Gastrocnemius medialis (tissue), 4 donors: ENCODE data around the gene CDKL1. TPM values are rescaled to one million over a fixed set of nuclear protein-coding genes. Genes with fewer than 3 reads are reported as not detected.

ENCODE experiments used
- ATAC-seq, 2 donors: fragments of 150-250 bp; one replicate each; pipeline ENCODE4 v1.9.1; 2016
- DNase-seq, 2 donors: peaks; one replicate each; pipeline ENCODE4 v3.0.0-alpha.2; 2019
- H3K27ac ChIP-seq, 4 donors: fragments of 200-600 bp; sonication (generic); 1 replicate in 1 of 4; 2 replicates in 3 of 4; pipeline ENCODE4 v1.5.1; 2016 to 2018; ENCODE audit warnings: mild to moderate bottlenecking in 2 of 4, moderate library complexity in 1 of 4
- H3K27me3 ChIP-seq, 3 donors: fragments of 200-600 bp; sonication (generic) in 2 of 3; 1 replicate in 1 of 3; 2 replicates in 2 of 3; pipeline versions ENCODE4 v1.5.1 to v1.6.0; 2016 to 2019; ENCODE audit warnings: mild to moderate bottlenecking in 1 of 3, moderate library complexity in 1 of 3
- H3K36me3 ChIP-seq, 2 donors: fragments of 200-600 bp; sonication (generic) in 1 of 2; one replicate each; pipeline ENCODE4 v1.5.1; 2017 to 2018
- H3K4me1 ChIP-seq, 2 donors: fragments of 200-600 bp; sonication (generic) in 1 of 2; one replicate each; pipeline ENCODE4 v1.5.1; 2016 to 2017; ENCODE audit warnings: mild to moderate bottlenecking in 2 of 2
- H3K4me3 ChIP-seq, 4 donors: fragments of 200-600 bp; sonication (generic) in 3 of 4; 1 replicate in 1 of 4; 2 replicates in 3 of 4; pipeline ENCODE4 v1.5.1; 2016 to 2019; ENCODE audit warnings: mild to moderate bottlenecking in 2 of 4
- H3K9me3 ChIP-seq, 3 donors: fragments of 200-600 bp; sonication (generic) in 2 of 3; 1 replicate in 1 of 3; 2 replicates in 2 of 3; pipeline ENCODE4 v1.5.1; 2016 to 2019
- POLR2A ChIP-seq, 2 donors: fragments of 450-650 bp; IDR thresholded peaks; one replicate each; pipeline ENCODE4 v1.6.1; 2017; ENCODE audit warnings: antibody characterized with exemption in 2 of 2, mild to moderate bottlenecking in 2 of 2, moderate library complexity in 2 of 2
- in situ Hi-C, 4 donors: fragments of 200-750 bp; cut with MboI; loops; one replicate each; pipeline versions ENCODE4 v1.15.0 to v1.8.0; 2017; ENCODE audit warnings: low sequenced_read_pairs in 4 of 4
- intact Hi-C: fragments of 100-400 bp; cut with DNase I; formaldehyde crosslinking; loops from one replicate; pipeline ENCODE4 v1.15.1; 2023; ENCODE audit warnings: low total_unique reads
- total RNA-seq, 4 donors: library from RNA; depleted of rRNA; stranded (reverse); fragments of >200 nt; gene quantifications; one replicate each; pipeline versions ENCODE4 v1.1.0 to v1.2.3, GENCODE V29; 2016
- TF ChIP-seq, protein P1 (sequence below), 5 experiments: fragments of 450-650 bp in 3 of 5; fragments of 200-600 bp in 2 of 5; sonication (generic) in 2 of 5; IDR thresholded peaks in 4 of 5; conservative IDR thresholded peaks in 1 of 5; 1 replicate in 4 of 5; 2 replicates in 1 of 5; pipeline ENCODE4 v1.5.1; 2016 to 2019; ENCODE audit warnings: antibody characterized with exemption in 5 of 5, mild to moderate bottlenecking in 3 of 5, moderate library complexity in 3 of 5

The CDKL1 gene
- total RNA-seq, 4 donors from 2014 or later: 0.59 to 2.0 (median 1.4) TPM

DNA sequence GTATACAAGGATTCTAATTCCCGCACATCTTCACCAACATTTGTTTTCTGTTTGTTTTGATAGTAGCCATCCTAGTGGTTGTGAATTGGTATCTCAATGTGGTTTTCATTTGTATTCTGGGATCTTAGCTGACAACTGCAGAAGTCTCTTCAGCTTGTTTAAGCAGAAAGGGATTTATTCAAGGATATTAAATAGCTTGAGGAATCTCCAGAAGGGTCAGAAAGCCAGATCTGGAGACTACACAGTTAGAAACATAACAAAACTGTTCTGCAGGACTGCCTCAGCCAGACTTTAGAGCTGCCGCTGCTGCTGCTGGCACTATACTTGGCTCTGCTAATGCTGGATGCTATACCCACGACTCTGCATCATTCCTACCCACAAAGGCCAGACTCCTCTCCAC, 13.4 kb upstream of the CDKL1 start:
- Histone ChIP-seq H3K36me3 (no peaks in the 10 kb centered on the region), H3K27me3 (no peaks in the 10 kb centered on the region), H3K27ac (no peak overlapping the region), H3K4me1 (peaks cover 0 to 4% of the 10 kb centered on the region in 2 donors), H3K4me3 (no peak overlapping the region), H3K9me3 (no peaks in the 10 kb centered on the region)
- in situ Hi-C loops: no loop called here
- intact Hi-C loops: no loop called here
- DNase-seq (no peak), ATAC-seq (no peak)
- no peak for TF ChIP-seq POLR2A (IDR thresholded peaks at IDR 0.05)
- TF ChIP-seq, protein P1, sequence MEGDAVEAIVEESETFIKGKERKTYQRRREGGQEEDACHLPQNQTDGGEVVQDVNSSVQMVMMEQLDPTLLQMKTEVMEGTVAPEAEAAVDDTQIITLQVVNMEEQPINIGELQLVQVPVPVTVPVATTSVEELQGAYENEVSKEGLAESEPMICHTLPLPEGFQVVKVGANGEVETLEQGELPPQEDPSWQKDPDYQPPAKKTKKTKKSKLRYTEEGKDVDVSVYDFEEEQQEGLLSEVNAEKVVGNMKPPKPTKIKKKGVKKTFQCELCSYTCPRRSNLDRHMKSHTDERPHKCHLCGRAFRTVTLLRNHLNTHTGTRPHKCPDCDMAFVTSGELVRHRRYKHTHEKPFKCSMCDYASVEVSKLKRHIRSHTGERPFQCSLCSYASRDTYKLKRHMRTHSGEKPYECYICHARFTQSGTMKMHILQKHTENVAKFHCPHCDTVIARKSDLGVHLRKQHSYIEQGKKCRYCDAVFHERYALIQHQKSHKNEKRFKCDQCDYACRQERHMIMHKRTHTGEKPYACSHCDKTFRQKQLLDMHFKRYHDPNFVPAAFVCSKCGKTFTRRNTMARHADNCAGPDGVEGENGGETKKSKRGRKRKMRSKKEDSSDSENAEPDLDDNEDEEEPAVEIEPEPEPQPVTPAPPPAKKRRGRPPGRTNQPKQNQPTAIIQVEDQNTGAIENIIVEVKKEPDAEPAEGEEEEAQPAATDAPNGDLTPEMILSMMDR (IDR thresholded peaks at IDR 0.05 in 4 of 5, conservative IDR thresholded peaks at IDR 0.05 in 1 of 5): no peak

DNA sequence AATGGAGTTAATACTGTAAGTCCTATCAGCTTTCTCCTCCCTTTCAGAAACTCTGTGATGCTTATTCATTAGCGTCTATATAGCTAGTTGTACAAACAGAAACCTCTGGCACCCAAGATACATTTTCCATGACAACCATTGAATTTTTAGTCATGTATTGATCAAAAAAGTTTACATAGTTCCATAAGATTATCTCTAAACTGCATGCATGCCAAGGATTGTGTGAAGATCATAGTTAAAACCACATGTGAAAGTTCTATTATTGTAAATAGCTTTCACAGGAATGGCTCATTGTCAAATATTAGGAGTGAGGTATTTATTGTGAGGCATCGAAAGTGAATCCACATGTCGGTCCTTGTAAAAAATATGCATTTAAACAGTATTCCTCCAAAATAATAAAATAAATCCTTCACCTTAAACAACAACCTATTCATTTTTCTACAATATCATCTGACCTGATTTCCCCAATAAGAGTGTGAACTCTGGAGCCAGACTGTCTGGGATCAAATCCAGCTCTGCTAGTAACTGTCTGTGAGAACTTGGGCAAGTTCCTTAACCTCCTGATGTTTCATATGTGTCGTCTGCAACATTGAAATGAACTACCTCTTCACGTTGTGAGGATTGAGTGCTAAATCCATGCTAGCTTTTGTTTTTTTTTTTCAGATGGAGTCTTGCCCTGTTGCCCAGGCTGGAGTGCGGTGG, 10.6 kb upstream of the CDKL1 start:
- H3K4me1 ChIP-seq: peaks cover 0 to 4% of the 10 kb centered on the region in 2 donors
- TF ChIP-seq, protein P1 (IDR thresholded peaks at IDR 0.05 in 4 of 5, conservative IDR thresholded peaks at IDR 0.05 in 1 of 5): no peak
- no peak for TF ChIP-seq POLR2A (IDR thresholded peaks at IDR 0.05)
- H3K27ac ChIP-seq: no peak overlapping the region
- H3K36me3 ChIP-seq: no peaks in the 10 kb centered on the region
- no peaks in the 10 kb centered on the region for H3K27me3 ChIP-seq
- H3K9me3 ChIP-seq: no peaks in the 10 kb centered on the region
- H3K4me3 ChIP-seq: no peak overlapping the region
- in situ Hi-C loops: no loop called here
- intact Hi-C loops: no loop called here
- DNase-seq (no peak), ATAC-seq (no peak)

DNA sequence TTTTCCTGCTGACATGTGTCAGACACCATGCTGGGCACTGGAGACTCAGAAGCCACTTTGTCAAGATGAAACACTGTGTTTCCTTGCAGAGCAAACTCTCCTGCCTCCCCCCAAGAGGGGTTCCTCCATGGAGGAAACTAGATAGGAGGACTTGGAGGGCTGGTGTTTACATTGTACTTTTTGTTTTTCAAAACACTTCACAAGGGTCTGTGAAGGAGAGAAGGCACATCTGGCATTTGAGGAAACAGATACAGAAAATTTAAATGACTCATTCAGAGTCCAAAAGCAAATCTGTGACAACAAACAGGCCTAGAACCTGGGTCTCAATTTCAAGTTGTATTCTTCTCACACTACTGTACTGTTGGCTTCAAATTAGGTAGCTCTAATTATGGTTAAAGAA, 6.7 kb upstream of the CDKL1 start:
- intact Hi-C loops: no loop called here
- DNase-seq: no peak
- Histone ChIP-seq H3K4me3 (no peak overlapping the region), H3K4me1 (peaks cover 0 to 17% of the 10 kb centered on the region in 2 donors), H3K27ac (no peak overlapping the region), H3K9me3 (no peaks in the 10 kb centered on the region), H3K27me3 (no peaks in the 10 kb centered on the region), H3K36me3 (no peaks in the 10 kb centered on the region)
- in situ Hi-C loops: loop anchor here in 1 of 4 donors (5.0 kb wide), 1 partner anchor 76 kb away; no protein-coding TSS in a partner anchor
- no peak for ATAC-seq
- no peak for TF ChIP-seq POLR2A (IDR thresholded peaks at IDR 0.05)
- TF ChIP-seq, protein P1 (IDR thresholded peaks at IDR 0.05 in 4 of 5, conservative IDR thresholded peaks at IDR 0.05 in 1 of 5): no peak

DNA sequence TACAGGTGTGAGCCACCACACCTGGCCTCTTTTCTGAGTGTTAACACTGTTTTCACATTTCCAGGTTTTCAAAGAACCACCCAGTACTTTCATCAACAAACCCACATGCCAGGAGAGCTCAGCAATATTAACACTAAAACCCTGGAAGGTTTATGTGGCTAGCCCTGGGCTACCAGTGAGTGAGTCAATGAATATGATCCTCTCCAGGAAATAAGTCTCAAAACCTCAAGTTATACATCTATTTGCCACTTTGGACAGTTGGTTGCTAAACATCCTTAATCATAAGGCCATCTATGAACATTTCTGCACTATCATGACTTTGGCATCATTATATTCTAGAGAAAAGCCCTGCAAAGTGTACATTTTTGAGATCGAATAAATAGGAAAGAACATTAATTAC, 6.3 kb upstream of the CDKL1 start:
- Histone ChIP-seq H3K9me3 (no peaks in the 10 kb centered on the region), H3K27ac (no peak overlapping the region), H3K4me3 (no peak overlapping the region), H3K4me1 (peaks cover 0 to 17% of the 10 kb centered on the region in 2 donors), H3K27me3 (no peaks in the 10 kb centered on the region), H3K36me3 (no peaks in the 10 kb centered on the region)
- DNase-seq (no peak), ATAC-seq (no peak)
- in situ Hi-C loops (loop anchor here in 1 of 4 donors (5.0 kb wide), 1 partner anchor 76 kb away; no protein-coding TSS in a partner anchor), intact Hi-C loops (no loop called here)
- TF ChIP-seq POLR2A (IDR thresholded peaks at IDR 0.05): no peak
- TF ChIP-seq, protein P1 (IDR thresholded peaks at IDR 0.05 in 4 of 5, conservative IDR thresholded peaks at IDR 0.05 in 1 of 5): no peak
